Measurements from ENCODE around the gene PPIL6. TPM values are rescaled to one million over a fixed set of nuclear protein-coding genes. Genes with fewer than 3 reads are reported as not detected.

The PPIL6 gene
- total and polyA plus RNA-seq, 4 donors: 0.17 to 0.51 (median 0.30) TPM

GRCh38 chr6:109441069-109441816 lies 815 bp upstream of the PPIL6 start:
- peak overlapping the region; percentile 65 to 82 (median 75) for H3K4me3 ChIP-seq (ENCODE audit: low read depth in 1 of 3, low read length in 3 of 3)
- 7% methylated on average over 31 of the region's 31 CpGs for WGBS
- TF ChIP-seq RAD21 (IDR thresholded peaks at IDR 0.05) (peak in 1 of 2 donors; percentile 25), JUND (IDR thresholded peaks at IDR 0.05) (no peak), CTCF (IDR thresholded peaks at IDR 0.05; ENCODE audit: low read depth, low read length, missing input control) (peak; percentile 3)

GRCh38 chr6:109436041-109436440 lies 4.4 kb downstream of the PPIL6 start:
- Histone ChIP-seq H3K4me1 (ENCODE audit: control insufficient read depth in 4 of 4, insufficient read depth in 4 of 4, low read length in 3 of 4) (peaks cover 0 to 5% (median 2%) of the 10 kb centered on the region in 4 donors), H3K36me3 (ENCODE audit: control insufficient read depth in 4 of 4, insufficient read depth in 3 of 4, low read depth in 1 of 4, low read length in 3 of 4) (no peaks in the 10 kb centered on the region), H3K9me3 (ENCODE audit: control insufficient read depth in 4 of 4, low read length in 3 of 4) (no peaks in the 10 kb centered on the region), H3K4me3 (ENCODE audit: low read depth in 1 of 3, low read length in 3 of 3) (no peak overlapping the region), H3K27me3 (ENCODE audit: control insufficient read depth in 4 of 4, insufficient read depth in 4 of 4, low read length in 3 of 4) (no peaks in the 10 kb centered on the region), H3K27ac (ENCODE audit: low read depth in 1 of 2, low read length in 2 of 2) (no peak overlapping the region), H3K9ac (ENCODE audit: low read depth in 1 of 2, low read length in 2 of 2) (no peak overlapping the region)
- WGBS: 93% methylated on average over 5 of the region's 5 CpGs
- TF ChIP-seq RAD21 (IDR thresholded peaks at IDR 0.05): no peak
- TF ChIP-seq NR2F2 (IDR thresholded peaks at IDR 0.05): no peak
- no peak for TF ChIP-seq JUND (IDR thresholded peaks at IDR 0.05)
- TF ChIP-seq ZBTB33 (IDR thresholded peaks at IDR 0.05): no peak
- no peak for TF ChIP-seq HNF4A (conservative IDR thresholded peaks at IDR 0.05)
- no peak for TF ChIP-seq TAF1 (conservative IDR thresholded peaks at IDR 0.05)
- TF ChIP-seq EGR1 (IDR thresholded peaks at IDR 0.05; ENCODE audit: low read depth in 2 of 2): no peak
- TF ChIP-seq MAX (IDR thresholded peaks at IDR 0.05): no peak
- no peak for TF ChIP-seq HNF4G (IDR thresholded peaks at IDR 0.05)
- no peak for TF ChIP-seq SP1 (IDR thresholded peaks at IDR 0.05)
- no peak for TF ChIP-seq GABPA (IDR thresholded peaks at IDR 0.05 in 1 of 2, conservative IDR thresholded peaks at IDR 0.05 in 1 of 2)
- no peak for TF ChIP-seq CTCF (IDR thresholded peaks at IDR 0.05; ENCODE audit: low read depth, low read length, missing input control)
- TF ChIP-seq REST (IDR thresholded peaks at IDR 0.05): no peak
- no peak for TF ChIP-seq YY1 (IDR thresholded peaks at IDR 0.05)
- no peak for TF ChIP-seq FOXA2 (IDR thresholded peaks at IDR 0.05)
- no peak for TF ChIP-seq FOXA1 (IDR thresholded peaks at IDR 0.05)
- no peak for TF ChIP-seq ATF3 (IDR thresholded peaks at IDR 0.05)
- no peak for DNase-seq (ENCODE audit: low spot score)

More at GRCh38 chr6:109441069-109441816, 815 bp upstream of the PPIL6 start:
- peaks cover 2 to 12% (median 5%) of the 10 kb centered on the region in 4 donors for H3K4me1 ChIP-seq (ENCODE audit: control insufficient read depth in 4 of 4, insufficient read depth in 4 of 4, low read length in 3 of 4)
- no peaks in the 10 kb centered on the region for H3K9me3 ChIP-seq (ENCODE audit: control insufficient read depth in 4 of 4, low read length in 3 of 4)
- H3K9ac ChIP-seq (ENCODE audit: low read depth in 1 of 2, low read length in 2 of 2): peak overlapping the region in 1 of 2 donors; percentile 65
- H3K27ac ChIP-seq (ENCODE audit: low read depth in 1 of 2, low read length in 2 of 2): peak overlapping the region; percentile 55 to 73
- H3K36me3 ChIP-seq (ENCODE audit: control insufficient read depth in 4 of 4, insufficient read depth in 3 of 4, low read depth in 1 of 4, low read length in 3 of 4): peaks cover 0 to 3% (median 2%) of the 10 kb centered on the region in 4 donors
- peak; percentile 50 for DNase-seq (ENCODE audit: low spot score)
- no peaks in the 10 kb centered on the region for H3K27me3 ChIP-seq (ENCODE audit: control insufficient read depth in 4 of 4, insufficient read depth in 4 of 4, low read length in 3 of 4)
